ENCODE results near the gene ECI2. TPM values are rescaled to one million over a fixed set of nuclear protein-coding genes. Genes with fewer than 3 reads are reported as not detected.

The ECI2 gene
- total RNA-seq, 4 donors from 2014 or later = 11.7 to 38.0 (median 19.1) TPM

GRCh38 chr6:4125933-4126864 is 9.2 kb downstream of the ECI2 start:
- Histone ChIP-seq H3K4me3 (no peak overlapping the region), H3K27me3 (no peaks in the 10 kb centered on the region), H3K36me3 (peaks cover 0 to 100% (median 29%) of the 10 kb centered on the region in 3 donors), H3K27ac (no peak overlapping the region), H3K4me1 (no peaks in the 10 kb centered on the region), H3K9me3 (no peaks in the 10 kb centered on the region)
- intact Hi-C loops (cut with DNase I) = no loop called here
- WGBS, 2 donors = 79 to 80% methylated on average over 8 of the region's 8 CpGs
- DNase-seq = no peak
- no peak for TF ChIP-seq POLR2A (IDR thresholded peaks at IDR 0.05)
- peak in 1 of 6 experiments; percentile 24 for TF ChIP-seq CTCF (IDR thresholded peaks at IDR 0.05)

GRCh38 chr6:4125500-4125899 is 9.9 kb downstream of the ECI2 start:
- Histone ChIP-seq H3K27me3 (no peaks in the 10 kb centered on the region), H3K36me3 (peaks cover 0 to 100% (median 32%) of the 10 kb centered on the region in 3 donors), H3K4me3 (no peak overlapping the region), H3K27ac (no peak overlapping the region), H3K9me3 (no peaks in the 10 kb centered on the region), H3K4me1 (no peaks in the 10 kb centered on the region)
- no peak for TF ChIP-seq CTCF (IDR thresholded peaks at IDR 0.05)
- intact Hi-C loops (cut with DNase I) = no loop called here
- WGBS, 2 donors = 78 to 92% methylated on average over 2 to 5 of the region's 5 CpGs
- DNase-seq = no peak

- peaks cover 3 to 100% (median 37%) of the 10 kb centered on the region in 3 donors for H3K36me3 ChIP-seq
- TF ChIP-seq CTCF (IDR thresholded peaks at IDR 0.05) = no peak
- TF ChIP-seq POLR2A (IDR thresholded peaks at IDR 0.05) = no peak
- intact Hi-C loops (cut with DNase I) = no loop called here
- no peaks in the 10 kb centered on the region for H3K27me3 ChIP-seq
- H3K4me1 ChIP-seq = no peaks in the 10 kb centered on the region
- H3K4me3 ChIP-seq = no peak overlapping the region
- DNase-seq = no peak
- WGBS, 2 donors = 44 to 50% methylated on average over 1 of the region's 1 CpG
- no peaks in the 10 kb centered on the region for H3K9me3 ChIP-seq
- H3K27ac ChIP-seq = no peak overlapping the region
Observed at GRCh38 chr6:4124351-4124750, 11.0 kb downstream of the ECI2 start.

GRCh38 chr6:4115741-4116140 is 19.6 kb downstream of the ECI2 start:
- H3K27ac ChIP-seq = no peak overlapping the region
- no peaks in the 10 kb centered on the region for H3K4me1 ChIP-seq
- intact Hi-C loops (cut with DNase I) = no loop called here
- WGBS, 2 donors = 67 to 86% methylated on average over 2 to 4 of the region's 4 CpGs
- no peak overlapping the region for H3K4me3 ChIP-seq
- H3K27me3 ChIP-seq = no peaks in the 10 kb centered on the region
- peaks cover 3 to 68% (median 17%) of the 10 kb centered on the region in 3 donors for H3K36me3 ChIP-seq
- DNase-seq = no peak
- TF ChIP-seq CTCF (IDR thresholded peaks at IDR 0.05) = no peak
- no peak for TF ChIP-seq POLR2A (IDR thresholded peaks at IDR 0.05)
- no peaks in the 10 kb centered on the region for H3K9me3 ChIP-seq

- peaks cover 0 to 52% (median 4%) of the 10 kb centered on the region in 3 donors for H3K36me3 ChIP-seq
- H3K27ac ChIP-seq = no peak overlapping the region
- peaks cover 0 to 6% (median 0%) of the 10 kb centered on the region in 3 donors for H3K4me1 ChIP-seq
- intact Hi-C loops (cut with DNase I) = no loop called here
- H3K4me3 ChIP-seq = no peak overlapping the region
- TF ChIP-seq CTCF (IDR thresholded peaks at IDR 0.05) (no peak), POLR2A (IDR thresholded peaks at IDR 0.05) (no peak)
- H3K9me3 ChIP-seq = no peaks in the 10 kb centered on the region
- no peaks in the 10 kb centered on the region for H3K27me3 ChIP-seq
- DNase-seq = no peak
- 94 to 98% methylated on average over 3 of the region's 3 CpGs for WGBS, 2 donors
Observed at GRCh38 chr6:4114123-4114522, 21.3 kb downstream of the ECI2 start.

All from esophagus squamous epithelium (tissue), 5 donors.